Fibroblast of lung (primary cell): ENCODE data around the gene OR2V1. TPM values are rescaled to one million over a fixed set of nuclear protein-coding genes. Genes with fewer than 3 reads are reported as not detected.

Experiments
- DNase-seq, 2 donors: peaks; one replicate each; pipeline versions ENCODE4 v3.0.0 to v3.0.0-alpha.2; 2010; ENCODE audit warnings: low read depth in 2 of 2
- H2AFZ ChIP-seq: 2 replicates; pipeline ENCODE4 v1.5.1; 2012; ENCODE audit warnings: low read length, control low read depth, inconsistent platforms
- H3K27ac ChIP-seq: 2 replicates; pipeline ENCODE4 v1.5.1; 2011; ENCODE audit warnings: low read length, control low read depth; ENCODE audit not compliant: insufficient read depth
- H3K27me3 ChIP-seq: 2 replicates; pipeline ENCODE4 v1.5.1; 2011; ENCODE audit warnings: mild to moderate bottlenecking, low read length; ENCODE audit not compliant: control insufficient read depth, insufficient read depth
- H3K36me3 ChIP-seq: 2 replicates; pipeline ENCODE4 v1.5.1; 2011; ENCODE audit warnings: low read length; ENCODE audit not compliant: control insufficient read depth, insufficient read depth
- H3K4me1 ChIP-seq: 2 replicates; pipeline ENCODE4 v1.5.1; 2011; ENCODE audit warnings: low read length; ENCODE audit not compliant: control insufficient read depth, insufficient read depth; ENCODE audit errors: extremely low read depth
- H3K4me2 ChIP-seq: 2 replicates; pipeline ENCODE4 v1.5.1; 2011; ENCODE audit warnings: low read length, control low read depth; ENCODE audit not compliant: insufficient read depth; ENCODE audit errors: extremely low read depth
- H3K4me3 ChIP-seq, 4 experiments: fragments of 200-600 bp in 1 of 4; sonication (generic) in 1 of 4; replicated peaks in 1 of 4; 2 replicates each; pipeline ENCODE4 v1.5.1; 2011 to 2016; ENCODE audit warnings: low read length in 4 of 4, low read depth in 3 of 4, mild to moderate bottlenecking in 3 of 4, control low read depth in 2 of 4, inconsistent platforms in 1 of 4, mixed read lengths in 1 of 4; ENCODE audit not compliant: insufficient read depth in 1 of 4; ENCODE audit errors: control extremely low read depth in 1 of 4
- H3K79me2 ChIP-seq: 2 replicates; pipeline ENCODE4 v1.5.1; 2012; ENCODE audit warnings: mild to moderate bottlenecking, low read length, inconsistent platforms; ENCODE audit not compliant: control insufficient read depth, insufficient read depth
- H3K9ac ChIP-seq: 2 replicates; pipeline ENCODE4 v1.5.1; 2011; ENCODE audit warnings: mild to moderate bottlenecking, low read length, control low read depth; ENCODE audit not compliant: insufficient read depth
- H3K9me3 ChIP-seq: 2 replicates; pipeline ENCODE4 v1.5.1; 2012; ENCODE audit warnings: low read depth, low read length; ENCODE audit not compliant: control insufficient read depth, insufficient read depth
- H4K20me1 ChIP-seq: 2 replicates; pipeline ENCODE4 v1.5.1; 2011; ENCODE audit warnings: low read length; ENCODE audit not compliant: control insufficient read depth, insufficient read depth; ENCODE audit errors: extremely low read depth
- EZH2 ChIP-seq: IDR thresholded peaks from 2 replicates; pipeline ENCODE4 v1.5.1; 2012; ENCODE audit warnings: low read length, control low read depth, mild to moderate bottlenecking; ENCODE audit errors: missing control alignments
- polyA plus RNA-seq, 2 donors: library from polyadenylated mRNA; depleted of rRNA in 1 of 2; stranded (reverse) in 1 of 2; unstranded in 1 of 2; fragments of >200 nt; gene quantifications; 2 replicates each; pipeline ENCODE4 v1.2.1, GENCODE V29; 2011 to 2012; ENCODE audit warnings: missing spikeins in 1 of 2
- total RNA-seq: library from RNA; depleted of rRNA; stranded (reverse); fragments of >200 nt; gene quantifications from 2 replicates; pipeline ENCODE4 v1.2.1, GENCODE V29; 2014
- TF ChIP-seq, protein P1 (sequence below), 2 donors: IDR thresholded peaks in 1 of 2; conservative IDR thresholded peaks in 1 of 2; 1 replicate in 1 of 2; 2 replicates in 1 of 2; pipeline ENCODE4 v1.5.1; 2011 to 2012; ENCODE audit warnings: low read length in 2 of 2, control low read depth in 1 of 2, inconsistent platforms in 1 of 2, low read depth in 1 of 2, mild to moderate bottlenecking in 1 of 2

OR2V1 gene
- total and polyA plus RNA-seq, 2 donors (not counting 1 experiment from before 2014, with no cell fraction given): not detected

DNA sequence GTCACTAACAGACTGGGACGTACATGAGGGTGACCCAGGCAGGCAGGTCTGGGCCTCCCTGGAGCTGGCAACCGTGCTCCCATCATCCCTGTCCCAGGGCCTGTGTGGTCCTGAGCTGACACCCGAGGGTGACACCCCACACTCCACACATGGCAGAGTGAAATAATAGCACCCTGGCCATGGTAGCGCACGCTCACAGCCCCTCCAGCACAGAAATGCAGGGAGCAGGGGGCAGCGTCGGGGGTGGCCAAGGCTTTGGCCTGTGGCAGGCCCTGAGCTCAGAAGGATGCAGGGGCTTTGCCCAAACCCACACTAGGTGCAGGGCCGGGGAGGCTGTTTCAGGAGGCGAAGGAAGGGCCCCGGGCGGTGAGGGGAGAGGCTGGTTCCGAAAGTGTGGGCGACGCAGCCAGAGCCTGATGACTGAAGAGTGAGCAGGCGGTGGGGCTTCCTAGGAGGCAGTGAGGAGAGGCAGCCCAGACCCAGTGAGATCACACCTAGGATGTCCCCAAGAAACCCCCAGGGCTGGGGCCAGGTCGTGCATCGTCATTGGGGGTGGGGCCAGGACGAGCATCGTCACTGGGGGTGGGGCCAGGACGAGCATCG is 29.3 kb upstream of the OR2V1 start:
- Histone ChIP-seq H3K27me3 (no peaks in the 10 kb centered on the region), H3K4me2 (peak overlapping the region; percentile 75), H3K4me3 (peak overlapping the region; percentile 32 to 54 (median 38)), H4K20me1 (no peaks in the 10 kb centered on the region), H3K36me3 (no peaks in the 10 kb centered on the region), H3K4me1 (peaks cover 4% of the 10 kb centered on the region), H2AFZ (peak overlapping the region; percentile 71), H3K9me3 (no peaks in the 10 kb centered on the region), H3K79me2 (no peaks in the 10 kb centered on the region), H3K9ac (peak overlapping the region; percentile 61), H3K27ac (peak overlapping the region; percentile 86)
- DNase-seq: peak; percentile 56 to 59
- TF ChIP-seq, protein P1, sequence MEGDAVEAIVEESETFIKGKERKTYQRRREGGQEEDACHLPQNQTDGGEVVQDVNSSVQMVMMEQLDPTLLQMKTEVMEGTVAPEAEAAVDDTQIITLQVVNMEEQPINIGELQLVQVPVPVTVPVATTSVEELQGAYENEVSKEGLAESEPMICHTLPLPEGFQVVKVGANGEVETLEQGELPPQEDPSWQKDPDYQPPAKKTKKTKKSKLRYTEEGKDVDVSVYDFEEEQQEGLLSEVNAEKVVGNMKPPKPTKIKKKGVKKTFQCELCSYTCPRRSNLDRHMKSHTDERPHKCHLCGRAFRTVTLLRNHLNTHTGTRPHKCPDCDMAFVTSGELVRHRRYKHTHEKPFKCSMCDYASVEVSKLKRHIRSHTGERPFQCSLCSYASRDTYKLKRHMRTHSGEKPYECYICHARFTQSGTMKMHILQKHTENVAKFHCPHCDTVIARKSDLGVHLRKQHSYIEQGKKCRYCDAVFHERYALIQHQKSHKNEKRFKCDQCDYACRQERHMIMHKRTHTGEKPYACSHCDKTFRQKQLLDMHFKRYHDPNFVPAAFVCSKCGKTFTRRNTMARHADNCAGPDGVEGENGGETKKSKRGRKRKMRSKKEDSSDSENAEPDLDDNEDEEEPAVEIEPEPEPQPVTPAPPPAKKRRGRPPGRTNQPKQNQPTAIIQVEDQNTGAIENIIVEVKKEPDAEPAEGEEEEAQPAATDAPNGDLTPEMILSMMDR (conservative IDR thresholded peaks at IDR 0.05 in 1 of 2, IDR thresholded peaks at IDR 0.05 in 1 of 2; ENCODE audit: low read depth in 1 of 2, low read length in 2 of 2): no peak
- no peak for TF ChIP-seq EZH2

DNA sequence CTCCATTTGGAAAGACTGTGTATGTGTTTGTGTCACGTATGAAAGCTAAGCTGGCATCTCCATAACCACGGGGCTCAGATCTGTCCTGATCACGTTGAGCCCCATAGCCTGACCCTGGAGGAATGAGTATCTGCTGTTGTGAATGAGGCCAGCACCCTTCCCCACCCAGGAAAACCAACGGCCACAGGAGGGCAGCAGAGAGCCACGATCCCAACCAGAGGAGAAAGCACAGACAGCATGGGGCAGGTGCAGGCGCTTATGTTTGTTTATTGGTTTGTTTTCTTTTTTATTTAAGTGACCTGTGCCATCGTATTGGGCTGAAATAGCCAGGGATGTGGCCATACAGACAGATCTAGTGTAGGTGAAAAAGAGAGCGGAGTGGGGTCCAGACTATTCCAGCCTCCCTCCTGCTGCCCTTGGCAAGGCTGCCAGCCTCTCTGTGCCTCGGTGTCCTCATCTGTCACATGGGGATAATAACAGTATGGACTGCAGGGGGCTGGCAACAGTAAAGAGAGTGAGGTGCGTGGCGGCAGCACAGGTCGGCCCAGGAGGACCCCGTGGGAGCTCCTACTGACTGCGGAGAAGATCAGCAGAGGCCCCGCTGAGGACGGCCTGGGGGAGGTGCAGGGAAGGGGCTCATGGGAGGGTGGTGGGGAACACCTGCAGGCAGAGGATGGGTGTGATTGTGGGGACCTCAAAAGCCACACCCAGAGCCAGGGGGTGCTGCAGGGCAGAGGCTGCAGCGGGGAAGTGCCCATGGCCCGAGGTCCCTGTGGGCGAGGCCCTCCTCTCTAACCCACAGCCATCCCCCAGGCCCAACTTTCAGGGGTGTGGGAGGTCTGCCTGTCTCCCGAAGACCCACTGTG is 28.6 kb upstream of the OR2V1 start:
- Histone ChIP-seq H3K4me3 (no peak overlapping the region), H3K27me3 (no peaks in the 10 kb centered on the region), H3K27ac (peak overlapping the region; percentile 86), H3K36me3 (no peaks in the 10 kb centered on the region), H3K9ac (no peak overlapping the region), H3K79me2 (no peaks in the 10 kb centered on the region), H3K4me2 (no peak overlapping the region), H2AFZ (peak overlapping the region; percentile 71), H3K9me3 (no peaks in the 10 kb centered on the region), H3K4me1 (peaks cover 4% of the 10 kb centered on the region), H4K20me1 (no peaks in the 10 kb centered on the region)
- TF ChIP-seq, protein P1 (conservative IDR thresholded peaks at IDR 0.05 in 1 of 2, IDR thresholded peaks at IDR 0.05 in 1 of 2; ENCODE audit: low read depth in 1 of 2, low read length in 2 of 2): peak; percentile 90 to 93
- TF ChIP-seq EZH2: no peak
- DNase-seq: peak; percentile 48 to 72

DNA sequence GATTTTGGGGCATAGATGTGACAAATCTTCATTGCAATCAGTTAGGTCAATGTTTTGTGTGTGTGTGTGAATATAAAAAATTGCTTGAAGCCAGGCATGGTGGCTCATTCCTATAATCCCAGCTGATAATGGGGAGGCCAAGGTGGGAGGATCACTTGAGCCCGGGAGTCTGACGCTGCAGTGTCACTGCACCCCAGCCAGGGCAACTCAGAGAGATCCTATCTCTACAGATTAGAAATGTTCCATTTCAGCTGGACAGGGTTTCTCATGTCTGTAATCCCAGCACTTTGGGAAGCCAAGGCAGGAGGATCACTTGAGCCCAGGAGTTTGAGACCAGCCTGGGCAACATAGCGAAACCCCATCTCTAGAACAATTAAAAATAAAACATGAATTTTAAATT is 27.9 kb upstream of the OR2V1 start:
- Histone ChIP-seq H3K27ac (no peak overlapping the region), H3K9me3 (no peaks in the 10 kb centered on the region), H3K27me3 (no peaks in the 10 kb centered on the region), H3K36me3 (no peaks in the 10 kb centered on the region), H3K79me2 (no peaks in the 10 kb centered on the region), H3K9ac (no peak overlapping the region), H3K4me2 (no peak overlapping the region), H4K20me1 (no peaks in the 10 kb centered on the region), H3K4me1 (peaks cover 4% of the 10 kb centered on the region), H3K4me3 (no peak overlapping the region), H2AFZ (no peak overlapping the region)
- DNase-seq: no peak
- TF ChIP-seq, protein P1 (conservative IDR thresholded peaks at IDR 0.05 in 1 of 2, IDR thresholded peaks at IDR 0.05 in 1 of 2; ENCODE audit: low read depth in 1 of 2, low read length in 2 of 2): no peak
